HepG2 (cell line): Measurements from ENCODE around the gene ASTN1. TPM values are rescaled to one million over a fixed set of nuclear protein-coding genes. Genes with fewer than 3 reads are reported as not detected.

Experiments
- ATAC-seq: fragments of 200-7000 bp; cut with Tn5 transposase; 3 replicates; pipeline ENCODE4 v1.9.1; 2020; ENCODE audit warnings: mild to moderate bottlenecking, moderate library complexity
- BruUV-seq: library from RNA; stranded (reverse); fragments of 400-500 nt; replicated peaks from 2 replicates; lab custom pipeline; 2021; lab: Mats Ljungman, UMichigan
- CTCF ChIA-PET: fragments of 300-600 bp; formaldehyde crosslinking; extraction: SDS; loops from one replicate; lab custom pipeline; 2021; ENCODE audit warnings: low total read pairs, inconsistent platforms, low intra/inter-chr PET ratio; lab: Yijun Ruan, JAX
- POLR2A ChIA-PET: fragments of 350-600 bp; sonication (Branson Sonifier 250); formaldehyde crosslinking; loops from one replicate; lab custom pipeline; 2020; ENCODE audit warnings: antibody characterized with exemption, inconsistent platforms; lab: Yijun Ruan, JAX
- DNase-seq: peaks from one replicate; pipeline ENCODE4 v3.0.0-alpha.2; 2015; ENCODE audit warnings: low spot score
- FAIRE-seq: peaks from 3 replicates; lab custom pipeline; 2011; peaks lifted over from hg19 to GRCh38; lab: Jason Lieb, UNC
- H2AFZ ChIP-seq: one replicate; pipeline ENCODE4 v1.6.1; 2011; ENCODE audit warnings: low read length, inconsistent platforms
- H3K27ac ChIP-seq: fragments of 300-600 bp; 3 replicates; pipeline ENCODE4 v1.8.0; 2011; ENCODE audit warnings: mixed run types, mild to moderate bottlenecking, mixed read lengths, low read length, inconsistent platforms; ENCODE audit not compliant: insufficient read depth; ENCODE audit errors: extremely low read length
- H3K27me3 ChIP-seq, 2 experiments: fragments of 200-600 bp in 1 of 2; 2 replicates in 1 of 2; 3 replicates in 1 of 2; pipeline versions ENCODE4 v1.6.0 to v1.8.0; 2011; ENCODE audit warnings: low read length in 2 of 2, mild to moderate bottlenecking in 2 of 2, moderate library complexity in 2 of 2, inconsistent platforms in 1 of 2; ENCODE audit not compliant: insufficient read depth in 2 of 2, control insufficient read depth in 1 of 2
- H3K36me3 ChIP-seq, 2 experiments: fragments of 200-600 bp in 1 of 2; replicated peaks in 1 of 2; 2 replicates in 1 of 2; 3 replicates in 1 of 2; pipeline versions ENCODE4 v1.5.1 to v1.8.0; 2011; ENCODE audit warnings: low read length in 2 of 2, inconsistent platforms in 1 of 2; ENCODE audit not compliant: insufficient read depth in 2 of 2, control insufficient read depth in 1 of 2
- H3K4me1 ChIP-seq: 2 replicates; pipeline ENCODE4 v1.5.1; 2012; ENCODE audit warnings: low read length, inconsistent platforms; ENCODE audit not compliant: insufficient read depth
- H3K4me2 ChIP-seq: 2 replicates; pipeline ENCODE4 v1.6.0; 2011; ENCODE audit warnings: low read depth, low read length, inconsistent platforms
- H3K4me3 ChIP-seq, 3 experiments: fragments of 200-600 bp in 1 of 3; sonication (generic), shearing (Covaris generic) in 1 of 3; replicated peaks in 1 of 3; 2 replicates each; pipeline ENCODE4 v1.5.1; 2011 to 2016; ENCODE audit warnings: low read length in 3 of 3, inconsistent platforms in 2 of 3, low read depth in 2 of 3, mild to moderate bottlenecking in 2 of 3, control low read depth in 1 of 3, mixed read lengths in 1 of 3; ENCODE audit not compliant: insufficient read depth in 1 of 3
- H3K79me2 ChIP-seq: one replicate; pipeline ENCODE4 v1.6.1; 2011; ENCODE audit warnings: low read length, inconsistent platforms; ENCODE audit not compliant: insufficient read depth
- H3K9ac ChIP-seq: 2 replicates; pipeline ENCODE4 v1.6.0; 2011; ENCODE audit warnings: mild to moderate bottlenecking, low read depth, low read length, inconsistent platforms; ENCODE audit not compliant: insufficient read depth
- H3K9me3 ChIP-seq: 2 replicates; pipeline ENCODE4 v1.5.1; 2012; ENCODE audit warnings: mild to moderate bottlenecking, low read length
- H4K20me1 ChIP-seq: 2 replicates; pipeline ENCODE4 v1.6.0; 2011; ENCODE audit warnings: inconsistent platforms, mild to moderate bottlenecking, low read length, moderate library complexity; ENCODE audit not compliant: insufficient read depth
- AKAP8 ChIP-seq: sonication (generic); formaldehyde crosslinking; IDR thresholded peaks from 2 replicates; pipeline ENCODE4 v1.5.1; 2020; ENCODE audit warnings: mild to moderate bottlenecking, missing genetic modification reagents
- DNMT1 ChIP-seq: sonication (generic); formaldehyde crosslinking; IDR thresholded peaks from 2 replicates; pipeline ENCODE4 v1.5.1; 2020; ENCODE audit warnings: mild to moderate bottlenecking, missing genetic modification reagents
- FOXK1 ChIP-seq: sonication (generic); formaldehyde crosslinking; IDR thresholded peaks from 2 replicates; pipeline ENCODE4 v1.4.0; 2020; ENCODE audit warnings: low read depth, missing genetic modification reagents, borderline replicate concordance
- FOXK2 ChIP-seq: fragments of 450-650 bp; IDR thresholded peaks from 2 replicates; pipeline ENCODE4 v1.6.1; 2016
- FOXO4 ChIP-seq: sonication (generic); formaldehyde crosslinking; conservative IDR thresholded peaks from 2 replicates; pipeline ENCODE4 v1.8.1; 2023; ENCODE audit warnings: missing genetic modification reagents
- HDAC6 ChIP-seq: fragments of 200-600 bp; sonication (generic); IDR thresholded peaks from 2 replicates; pipeline ENCODE4 v1.7.0; 2017; ENCODE audit warnings: mild to moderate bottlenecking, antibody characterized with exemption, low read length, low read depth
- IKZF4 ChIP-seq: sonication (generic); formaldehyde crosslinking; IDR thresholded peaks from 2 replicates; pipeline ENCODE4 v1.5.1; 2020; ENCODE audit warnings: borderline replicate concordance, mild to moderate bottlenecking, low read depth, missing genetic modification reagents; ENCODE audit errors: not compliant biosample characterization
- MAFF ChIP-seq: IDR thresholded peaks from 2 replicates; pipeline ENCODE4 v1.6.1; 2011; ENCODE audit warnings: low read depth, low read length, improper control_type of control experiment
- MAZ ChIP-seq, 2 experiments: sonication (generic) in 1 of 2; formaldehyde crosslinking in 1 of 2; IDR thresholded peaks; 2 replicates each; pipeline versions ENCODE4 v1.5.0 to v1.6.1; 2012 to 2020; ENCODE audit warnings: low read depth in 2 of 2, mild to moderate bottlenecking in 2 of 2, borderline replicate concordance in 1 of 2, improper control_type of control experiment in 1 of 2, low read length in 1 of 2, missing genetic modification reagents in 1 of 2, moderate library complexity in 1 of 2
- MED8 ChIP-seq: sonication (generic); formaldehyde crosslinking; IDR thresholded peaks from 2 replicates; pipeline ENCODE4 v1.8.1; 2023; ENCODE audit warnings: mild to moderate bottlenecking, missing genetic modification reagents; ENCODE audit not compliant: insufficient replicate concordance
- MNT ChIP-seq: fragments of 450-650 bp; IDR thresholded peaks from 2 replicates; pipeline ENCODE4 v1.6.1; 2016
- MYC ChIP-seq: sonication (generic); formaldehyde crosslinking; IDR thresholded peaks from 2 replicates; pipeline ENCODE4 v1.9.0; 2021; ENCODE audit warnings: missing genetic modification reagents, borderline replicate concordance
- NAIF1 ChIP-seq: sonication (generic); formaldehyde crosslinking; IDR thresholded peaks from 2 replicates; pipeline ENCODE4 v1.5.0; 2020; ENCODE audit warnings: mild to moderate bottlenecking, missing genetic modification reagents, borderline replicate concordance
- NFIC ChIP-seq: IDR thresholded peaks from 2 replicates; pipeline ENCODE4 v1.6.1; 2012; ENCODE audit warnings: mild to moderate bottlenecking, low read length, inconsistent platforms
- NRL ChIP-seq: sonication (generic); formaldehyde crosslinking; IDR thresholded peaks from 2 replicates; pipeline ENCODE4 v1.5.0; 2020; ENCODE audit warnings: missing genetic modification reagents, mild to moderate bottlenecking, moderate library complexity, borderline replicate concordance
- RBAK ChIP-seq: sonication (generic); formaldehyde crosslinking; IDR thresholded peaks from 2 replicates; pipeline ENCODE4 v1.5.1; 2020; ENCODE audit warnings: mild to moderate bottlenecking, missing genetic modification reagents
- RFX3 ChIP-seq: IDR thresholded peaks from 2 replicates; pipeline ENCODE4 v1.6.1; 2016; ENCODE audit warnings: missing biosample characterization, missing genetic modification reagents
- TOPORS ChIP-seq: sonication (generic); formaldehyde crosslinking; IDR thresholded peaks from 2 replicates; pipeline ENCODE4 v1.8.0; 2023; ENCODE audit warnings: mild to moderate bottlenecking, missing genetic modification reagents
- ZFP36 ChIP-seq: fragments of 150-350 bp; IDR thresholded peaks from 2 replicates; pipeline ENCODE4 v1.6.1; 2018; ENCODE audit warnings: borderline replicate concordance, low read length, low read depth; ENCODE audit not compliant: partially characterized antibody
- WGBS: methylation state at CpG from one replicate; pipeline ENCODE4 v1.1.6; 2017; ENCODE audit warnings: low lambda C conversion rate; 5-methylcytosine and 5-hydroxymethylcytosine counted together
- in situ Hi-C: cut with HindIII; loops from 2 replicates; pipeline ENCODE4 v1.10.0; 2017; ENCODE audit warnings: low pct_unique_long_range_greater_than_20kb; ENCODE audit not compliant: extremely low pct_ligation_motif_present
- intact Hi-C: fragments of 100-400 bp; cut with micrococcal nuclease; formaldehyde crosslinking; loops from one replicate; pipeline ENCODE4 v1.10.0; 2022; ENCODE audit not compliant: unreplicated experiment
- polyA plus RNA-seq, 8 experiments: library from polyadenylated mRNA; depleted of rRNA in 3 of 8; stranded (reverse) in 7 of 8; unstranded in 1 of 8; fragments of >200 nt; fragmentation: Illumina TruSeq in 4 of 8; extraction: Trizol in 4 of 8; gene quantifications; 2 replicates each; pipeline versions ENCODE4 v1.2.1 to v1.2.3, GENCODE V29; 2011 to 2016; ENCODE audit warnings: low read depth in 4 of 8, missing spikeins in 1 of 8, mixed read lengths in 1 of 8; ENCODE audit not compliant: insufficient read depth in 1 of 8
- total RNA-seq, 5 experiments: library from RNA; depleted of rRNA; stranded (reverse); fragments of >200 nt; fragmentation: Illumina TruSeq; extraction: Trizol; gene quantifications; 2 replicates each; pipeline ENCODE4 v1.2.3, GENCODE V29; 2016; ENCODE audit warnings: low read depth in 1 of 5

The ASTN1 gene
- total and polyA plus RNA-seq, 2 of the 13 experiments (the other 11 are each of a cell fraction or from before 2014, with no cell fraction given): not detected

GRCh38 chr1:177023726-177024125, 140.8 kb downstream of the ASTN1 start (continued):
- TF ChIP-seq NRL (CRISPR knock-in tag): no peak
- no peak for TF ChIP-seq DNMT1
- TF ChIP-seq ZFP36: no peak

GRCh38 chr1:177023249-177023648, 141.3 kb downstream of the ASTN1 start:
- in situ Hi-C loops (no loop called here), intact Hi-C loops (no loop called here)
- no peaks in the 10 kb centered on the region for H3K9me3 ChIP-seq
- ATAC-seq (no peak), FAIRE-seq (no peak), DNase-seq (no peak)
- no peaks in the 10 kb centered on the region for H4K20me1 ChIP-seq
- 48% methylated on average over 3 of the region's 14 CpGs for WGBS
- H3K36me3 ChIP-seq: no peaks in the 10 kb centered on the region
- H3K4me3 ChIP-seq: no peak overlapping the region
- H3K79me2 ChIP-seq: no peaks in the 10 kb centered on the region
- H3K4me1 ChIP-seq: no peaks in the 10 kb centered on the region
- ChIA-PET CTCF (no interaction called here), POLR2A (no interaction called here)
- H3K9ac ChIP-seq: no peak overlapping the region
- no TSS peak for BruUV-seq
- H3K27me3 ChIP-seq: no peaks in the 10 kb centered on the region
- H3K4me2 ChIP-seq: no peak overlapping the region
- no peak overlapping the region for H2AFZ ChIP-seq
- no peak for TF ChIP-seq MYC (CRISPR knock-in tag)
- no peak for TF ChIP-seq RBAK
- TF ChIP-seq FOXK2: no peak
- no peak for TF ChIP-seq FOXO4 (CRISPR knock-in tag)
- no peak for TF ChIP-seq AKAP8
- no peak for TF ChIP-seq FOXK1 (CRISPR knock-in tag)
- TF ChIP-seq HDAC6: no peak
- TF ChIP-seq TOPORS: no peak
- no peak for TF ChIP-seq MNT
- TF ChIP-seq RFX3 (CRISPR knock-in tag): no peak
- no peak for TF ChIP-seq IKZF4 (CRISPR knock-in tag)
- no peak for TF ChIP-seq MED8 (CRISPR knock-in tag)
- no peak for TF ChIP-seq MAFF
- no peak for TF ChIP-seq NAIF1 (CRISPR knock-in tag)
- no peak for TF ChIP-seq NFIC
- no peak for TF ChIP-seq MAZ (IDR thresholded peaks at IDR 0.05; ENCODE audit: borderline replicate concordance, low read depth, low read length)
- TF ChIP-seq MAZ (CRISPR knock-in tag; IDR thresholded peaks at IDR 0.05; ENCODE audit: low read depth): no peak
- H3K27ac ChIP-seq: no peak overlapping the region
